Left lung (tissue), 10 donors: ENCODE measurements around the gene NCAPG2. TPM values are rescaled to one million over a fixed set of nuclear protein-coding genes. Genes with fewer than 3 reads are reported as not detected.

Experiments used
- ATAC-seq: fragments of 200-7000 bp; cut with Tn5 transposase; one replicate; pipeline ENCODE4 v1.9.1; 2020; ENCODE audit warnings: moderate library complexity
- DNase-seq, 4 donors: peaks; one replicate each; pipeline ENCODE4 v3.0.0-alpha.2; 2013 to 2020
- H3K27ac ChIP-seq, 2 donors: fragments of 200-600 bp; sonication (generic) in 1 of 2; one replicate each; pipeline versions ENCODE4 v1.5.0 to v1.8.0; 2020 to 2021
- H3K27me3 ChIP-seq, 2 donors: fragments of 200-600 bp; sonication (generic) in 1 of 2; one replicate each; pipeline versions ENCODE4 v1.5.0 to v1.8.0; 2020 to 2021
- H3K36me3 ChIP-seq, 2 donors: fragments of 200-600 bp; sonication (generic) in 1 of 2; one replicate each; pipeline versions ENCODE4 v1.5.0 to v1.8.0; 2020 to 2021
- H3K4me1 ChIP-seq, 2 donors: fragments of 200-600 bp; one replicate each; pipeline ENCODE4 v1.8.0; 2021
- H3K4me3 ChIP-seq, 2 donors: fragments of 200-600 bp; sonication (generic) in 1 of 2; one replicate each; pipeline versions ENCODE4 v1.5.0 to v1.8.0; 2020 to 2021; ENCODE audit warnings: mild to moderate bottlenecking in 1 of 2
- H3K9me3 ChIP-seq, 2 donors: fragments of 200-600 bp; sonication (generic) in 1 of 2; one replicate each; pipeline versions ENCODE4 v1.5.0 to v1.8.0; 2020 to 2021
- CTCF ChIP-seq, 2 donors: fragments of 200-600 bp; sonication (generic) in 1 of 2; IDR thresholded peaks; one replicate each; pipeline versions ENCODE4 v1.5.0 to v1.8.0; 2021; ENCODE audit warnings: antibody characterized with exemption in 2 of 2
- intact Hi-C, 2 donors: fragments of 100-400 bp; cut with DNase I; formaldehyde crosslinking; loops; one replicate each; pipeline versions ENCODE4 v1.11.2 to v1.14.2; 2022
- polyA plus RNA-seq, 6 donors: library from polyadenylated mRNA; unstranded; fragments of 120-200 nt; gene quantifications; one replicate each; pipeline ENCODE4 v1.2.1, GENCODE V29; 2013; ENCODE audit not compliant: insufficient read length in 6 of 6
- total RNA-seq, 2 donors: library from RNA; stranded (reverse); fragmentation: NEBNext Ultra II Directional; extraction: Animal tissue kit (Norgen Biotek cat#: 25700); gene quantifications; one replicate each; pipeline ENCODE4 v1.2.1, GENCODE V29; 2021
- donor health status: DM: no; HTN: yes; CAD: no.
- donor health status: DM: no; HTN: no; CAD: no.

Gene NCAPG2
- total and polyA plus RNA-seq, 8 donors: 13.5 to 42.7 (median 24.6) TPM

- no peak overlapping the region for H3K4me3 ChIP-seq
- intact Hi-C loops: no loop called here
- no peak overlapping the region for H3K27ac ChIP-seq
- no peak for TF ChIP-seq CTCF (IDR thresholded peaks at IDR 0.05)
- no peaks in the 10 kb centered on the region for H3K36me3 ChIP-seq
- H3K9me3 ChIP-seq: no peaks in the 10 kb centered on the region
- DNase-seq (no peak), ATAC-seq (no peak)
- no peaks in the 10 kb centered on the region for H3K4me1 ChIP-seq
- H3K27me3 ChIP-seq: no peaks in the 10 kb centered on the region
Measured at GRCh38 chr7:158609313-158609974, 95.2 kb downstream of the NCAPG2 start.

- no peak overlapping the region for H3K4me3 ChIP-seq
- H3K36me3 ChIP-seq: no peaks in the 10 kb centered on the region
- H3K4me1 ChIP-seq: no peaks in the 10 kb centered on the region
- no peaks in the 10 kb centered on the region for H3K27me3 ChIP-seq
- no peak overlapping the region for H3K27ac ChIP-seq
- H3K9me3 ChIP-seq: no peaks in the 10 kb centered on the region
- no peak for TF ChIP-seq CTCF (IDR thresholded peaks at IDR 0.05)
- ATAC-seq (no peak), DNase-seq (no peak)
- intact Hi-C loops: no loop called here
Measured at GRCh38 chr7:158607563-158607962, 97.0 kb downstream of the NCAPG2 start.

- ATAC-seq: no peak
- DNase-seq: no peak
- H3K4me1 ChIP-seq: no peaks in the 10 kb centered on the region
Measured at GRCh38 chr7:158606671-158607424, 97.8 kb downstream of the NCAPG2 start.

GRCh38 chr7:158606129-158606528, 98.5 kb downstream of the NCAPG2 start:
- H3K27ac ChIP-seq: no peak overlapping the region
- no peak for TF ChIP-seq CTCF (IDR thresholded peaks at IDR 0.05)
- no peaks in the 10 kb centered on the region for H3K36me3 ChIP-seq
- DNase-seq (no peak), ATAC-seq (no peak)
- H3K9me3 ChIP-seq: no peaks in the 10 kb centered on the region
- H3K27me3 ChIP-seq: no peaks in the 10 kb centered on the region
- intact Hi-C loops: no loop called here
- H3K4me3 ChIP-seq: no peak overlapping the region
- H3K4me1 ChIP-seq: no peaks in the 10 kb centered on the region

More at GRCh38 chr7:158606671-158607424, 97.8 kb downstream of the NCAPG2 start:
- intact Hi-C loops: no loop called here
- H3K27me3 ChIP-seq: no peaks in the 10 kb centered on the region
- H3K36me3 ChIP-seq: no peaks in the 10 kb centered on the region
- TF ChIP-seq CTCF (IDR thresholded peaks at IDR 0.05): no peak
- no peak overlapping the region for H3K4me3 ChIP-seq
- H3K9me3 ChIP-seq: no peaks in the 10 kb centered on the region
- H3K27ac ChIP-seq: no peak overlapping the region
